ENCODE data around the gene FCRL1.

Gene FCRL1, protein sequence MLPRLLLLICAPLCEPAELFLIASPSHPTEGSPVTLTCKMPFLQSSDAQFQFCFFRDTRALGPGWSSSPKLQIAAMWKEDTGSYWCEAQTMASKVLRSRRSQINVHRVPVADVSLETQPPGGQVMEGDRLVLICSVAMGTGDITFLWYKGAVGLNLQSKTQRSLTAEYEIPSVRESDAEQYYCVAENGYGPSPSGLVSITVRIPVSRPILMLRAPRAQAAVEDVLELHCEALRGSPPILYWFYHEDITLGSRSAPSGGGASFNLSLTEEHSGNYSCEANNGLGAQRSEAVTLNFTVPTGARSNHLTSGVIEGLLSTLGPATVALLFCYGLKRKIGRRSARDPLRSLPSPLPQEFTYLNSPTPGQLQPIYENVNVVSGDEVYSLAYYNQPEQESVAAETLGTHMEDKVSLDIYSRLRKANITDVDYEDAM

DNA sequence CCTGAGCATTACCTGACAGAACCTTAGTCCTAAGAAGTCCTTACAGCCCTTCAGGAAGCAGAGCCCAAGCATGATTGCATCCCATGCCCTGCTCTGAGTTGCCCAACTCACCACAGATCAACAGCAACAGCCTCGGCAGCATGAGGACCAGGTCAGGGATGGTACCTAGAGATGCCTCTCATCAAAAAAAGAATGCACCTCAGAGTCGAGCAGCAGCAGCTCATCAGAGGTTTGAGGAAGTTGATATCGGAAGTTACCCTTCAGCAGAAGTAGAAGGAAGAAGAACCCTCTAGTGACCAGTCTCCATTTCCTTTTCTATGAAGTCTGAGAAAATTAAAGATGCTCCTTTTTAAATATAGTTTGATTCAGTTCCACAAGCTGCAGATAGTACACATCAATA, at the start of gene FCRL1:
FCRL1 (minus strand) TSS at position 225 of the 400 bp plus-strand sequence; CDS start at position 142, 83 bp downstream.
- intact Hi-C loops (cut with DNase I) = no loop called here
- no peak for DNase-seq

DNA sequence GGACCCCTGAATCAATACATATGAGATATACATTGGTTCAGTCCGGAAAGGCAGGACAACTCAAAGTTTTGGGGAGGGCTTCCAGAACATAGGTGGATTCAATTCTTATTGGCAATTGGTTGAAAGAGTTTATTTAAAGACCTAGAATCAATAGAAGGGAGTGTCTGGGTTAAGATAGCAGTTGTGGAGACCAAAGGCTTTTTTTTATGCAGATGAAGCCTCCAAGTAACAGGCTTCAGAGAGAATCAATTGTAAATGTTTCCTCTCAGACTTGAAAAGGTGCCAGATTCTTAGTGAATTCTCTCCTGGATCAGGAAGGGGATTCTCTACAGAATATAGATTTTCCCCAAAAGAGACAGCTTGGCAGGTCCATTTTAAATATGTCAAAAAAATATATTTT, 48.7 kb upstream of the FCRL1 start:
- no peak for DNase-seq
- intact Hi-C loops (cut with DNase I) = no loop called here

GRCh38 chr1:157862114-157863070, 42.5 kb upstream of the FCRL1 start:
- intact Hi-C loops (cut with DNase I) = no loop called here
- DNase-seq = no peak

DNA sequence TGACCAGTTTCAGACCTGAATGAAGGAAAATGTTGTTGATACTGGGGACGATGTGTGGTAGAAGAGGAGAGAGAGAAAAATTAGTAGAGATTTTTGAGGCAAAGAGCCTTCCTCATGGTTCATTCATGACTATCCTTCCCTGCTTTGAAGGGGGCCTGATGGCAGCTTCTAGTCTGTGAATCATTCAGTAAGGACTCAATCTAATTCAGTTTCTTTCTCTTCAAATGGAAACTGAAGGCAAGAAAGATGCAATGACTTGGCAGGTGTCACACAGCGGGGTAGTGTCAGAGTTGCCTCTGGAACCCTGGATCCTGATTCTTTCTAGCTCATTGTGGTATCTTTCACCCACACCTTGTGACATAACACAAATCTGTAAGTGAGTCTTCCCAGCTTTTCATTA, 36.6 kb upstream of the FCRL1 start:
- intact Hi-C loops (cut with DNase I) = no loop called here
- DNase-seq = no peak

DNA sequence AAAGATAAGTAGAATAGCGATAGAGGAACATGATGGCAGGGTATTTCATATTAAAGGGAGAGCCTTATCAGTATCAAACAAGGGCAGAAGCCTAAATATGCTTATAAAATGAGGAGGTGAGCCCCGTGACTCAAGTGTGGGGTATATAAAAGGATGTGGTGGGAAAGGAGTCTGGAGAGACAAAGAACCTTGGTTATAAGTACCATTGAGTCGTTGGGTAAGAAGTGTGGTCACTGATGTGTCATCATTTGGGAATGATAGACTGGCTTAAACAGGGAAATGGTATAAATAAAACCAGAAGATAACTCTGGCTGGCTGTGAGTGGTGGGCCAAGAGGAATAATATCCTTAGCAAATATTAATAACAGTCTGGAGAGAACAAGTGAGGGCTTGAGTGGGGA, 32.6 kb upstream of the FCRL1 start:
- no peak for DNase-seq
- intact Hi-C loops (cut with DNase I) = no loop called here

DNA sequence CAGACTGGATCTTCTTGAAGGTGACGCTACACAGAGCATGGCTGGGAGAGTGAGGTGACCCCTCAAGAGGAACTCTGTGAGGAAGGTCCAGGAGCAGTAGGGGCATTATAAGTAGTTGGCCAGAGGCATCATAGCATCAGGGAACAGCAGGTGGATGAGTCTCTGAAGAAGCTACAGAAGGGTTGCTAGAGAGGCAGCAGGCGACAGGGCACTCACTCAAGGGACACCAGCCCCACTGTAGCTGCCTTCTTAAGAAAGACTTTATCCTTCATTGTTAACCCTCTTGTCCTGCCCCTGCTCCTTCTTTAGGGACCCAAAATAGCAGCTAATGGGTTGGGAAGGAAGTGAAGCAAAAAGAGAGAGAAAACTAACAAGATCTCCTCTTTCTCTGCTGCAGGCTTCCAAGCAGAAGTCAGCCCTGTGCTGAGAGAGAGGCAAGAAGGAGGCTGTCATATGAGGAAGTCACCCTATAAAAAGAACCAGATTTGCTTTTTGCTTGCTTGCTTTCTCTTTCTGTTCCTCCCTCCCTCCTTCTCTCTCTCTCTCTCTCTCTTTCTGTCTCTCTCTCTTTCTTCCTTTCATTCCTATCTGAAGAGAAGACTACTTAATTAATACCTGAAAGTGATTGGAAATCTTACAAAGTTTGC, 29.4 kb upstream of the FCRL1 start:
- DNase-seq = peak in 2 of 42 donors; percentile 4 to 8
- intact Hi-C loops (cut with DNase I) = no loop called here

GRCh38 chr1:157844089-157844830, 24.3 kb upstream of the FCRL1 start:
- DNase-seq = peak in 14 of 42 donors; percentile 4 to 51 (median 20)
- intact Hi-C loops (cut with DNase I) = no loop called here

GRCh38 chr1:157842939-157843338, 23.0 kb upstream of the FCRL1 start:
- intact Hi-C loops (cut with DNase I) = no loop called here
- no peak for DNase-seq

DNA sequence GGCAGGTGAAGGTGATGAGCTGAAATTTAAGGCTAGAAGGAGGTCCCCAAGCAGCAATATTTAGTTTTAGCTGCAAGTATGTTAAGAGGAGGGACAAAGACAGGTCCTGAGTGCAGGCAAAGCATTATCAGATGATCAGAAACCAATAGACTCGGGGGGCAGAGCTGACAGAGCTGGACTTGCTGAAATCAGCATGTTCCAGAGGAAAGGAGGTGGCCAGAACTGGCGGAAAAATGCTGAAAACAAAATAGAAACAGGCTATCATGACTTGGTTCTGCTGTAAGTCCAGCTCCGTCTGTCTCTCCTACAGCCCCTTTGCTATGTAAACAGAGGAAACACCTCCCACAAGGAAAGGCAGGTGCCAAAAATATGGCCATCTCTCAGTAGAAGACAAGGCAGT, 21.8 kb upstream of the FCRL1 start, which contains the start of gene CD5L:
CD5L (minus strand) TSS at position 101 of the 400 bp plus-strand sequence. CDS start 107 bp downstream, outside the sequence.
- intact Hi-C loops (cut with DNase I) = no loop called here
- DNase-seq = no peak

DNA sequence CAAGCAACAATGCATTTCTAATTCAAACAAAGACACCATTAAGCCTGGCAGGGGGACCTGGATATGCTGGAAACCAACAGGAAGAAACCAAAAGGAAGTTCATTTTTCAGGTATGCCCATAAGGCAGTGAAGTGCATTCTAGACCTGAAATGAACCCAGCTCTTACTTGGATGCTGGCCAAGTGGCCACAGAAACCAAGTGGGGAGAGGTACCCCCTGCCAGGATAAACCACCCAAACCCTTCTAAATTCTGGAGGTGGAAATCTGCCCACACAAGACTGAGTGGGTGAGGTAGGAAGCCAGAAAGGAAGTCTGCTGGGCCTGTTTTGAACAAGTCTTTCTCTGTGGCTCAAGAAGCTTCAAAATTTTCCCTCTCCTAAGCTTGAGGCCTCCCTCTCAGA, 19.0 kb upstream of the FCRL1 start:
- intact Hi-C loops (cut with DNase I) = no loop called here
- no peak for DNase-seq

- DNase-seq = no peak
- intact Hi-C loops (cut with DNase I) = no loop called here
These were observed 14.5 kb upstream of the FCRL1 start for GRCh38 chr1:157834430-157834829.

DNA sequence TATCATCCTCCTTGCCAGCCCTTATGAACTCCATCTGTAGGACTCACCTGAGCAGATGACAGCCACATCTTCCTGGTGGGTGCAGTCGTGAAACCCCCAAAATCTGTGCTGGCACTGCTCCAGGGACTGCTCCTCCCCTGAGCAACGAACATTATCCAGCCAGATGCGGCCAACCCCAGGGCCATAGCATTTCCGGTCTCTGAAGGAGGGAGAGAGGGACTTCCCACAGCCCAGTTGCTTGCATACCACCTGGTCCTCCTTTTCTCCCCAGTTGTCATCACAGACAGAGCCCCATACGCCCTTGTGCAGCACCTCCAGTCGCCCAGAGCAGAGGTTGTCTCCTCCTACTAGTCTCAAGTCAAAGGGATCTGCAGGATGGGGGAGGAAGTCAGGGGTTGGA, 13.2 kb upstream of the FCRL1 start:
- DNase-seq = no peak
- intact Hi-C loops (cut with DNase I) = no loop called here

DNA sequence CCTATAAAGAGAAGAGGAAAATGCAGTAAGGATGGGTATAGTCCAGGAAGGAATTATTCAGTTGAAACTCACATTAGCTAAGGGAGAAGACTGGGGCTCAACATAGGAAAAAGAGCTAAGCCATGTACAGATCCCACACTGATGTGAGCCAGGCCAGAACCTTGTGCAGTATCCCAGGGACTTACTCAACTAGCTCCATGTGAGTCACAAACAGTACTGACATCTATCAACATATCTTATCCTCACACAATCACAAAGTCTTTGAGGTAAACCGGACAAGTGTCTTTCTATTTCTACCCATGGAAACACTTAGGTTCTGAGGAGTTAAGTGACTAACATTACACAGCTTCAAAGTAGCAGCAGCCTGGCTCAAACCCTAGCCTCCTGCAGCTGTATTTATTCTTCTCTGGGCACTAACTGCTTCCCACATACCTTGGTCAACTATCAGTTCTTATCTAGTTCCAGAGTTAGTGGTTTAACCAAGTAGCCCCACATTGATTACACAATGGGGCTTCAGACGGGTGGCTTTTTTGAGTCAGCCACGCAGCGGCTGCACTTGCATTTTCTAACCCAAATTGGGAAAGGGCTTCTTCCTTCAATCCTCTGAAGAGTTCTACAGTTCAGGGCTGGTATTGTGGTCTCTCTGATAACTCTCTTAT, 12.2 kb upstream of the FCRL1 start:
- intact Hi-C loops (cut with DNase I) = no loop called here
- no peak for DNase-seq

DNA sequence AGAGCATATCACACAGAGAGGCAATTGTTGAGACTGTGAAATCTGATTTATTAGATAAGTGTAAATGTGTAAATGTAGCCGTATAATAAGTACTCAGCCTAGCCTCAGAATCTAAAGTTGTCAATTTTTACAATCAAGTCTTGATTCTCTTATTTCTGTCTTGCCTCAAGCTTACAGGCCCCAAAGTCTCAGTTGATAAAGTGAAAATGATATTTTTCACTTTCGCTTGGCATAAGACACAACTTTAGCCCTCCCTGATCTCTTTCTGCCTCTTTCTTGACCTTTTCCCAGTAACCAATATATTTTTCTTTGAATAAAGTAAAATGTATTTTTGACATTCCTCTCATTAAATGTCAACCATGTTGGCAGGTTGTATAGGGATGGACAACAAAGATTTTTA, 11.0 kb upstream of the FCRL1 start:
- DNase-seq = no peak
- intact Hi-C loops (cut with DNase I) = no loop called here

GRCh38 chr1:157829711-157830110, 9.8 kb upstream of the FCRL1 start:
- DNase-seq = no peak
- intact Hi-C loops (cut with DNase I) = no loop called here

GRCh38 chr1:157829210-157829609, 9.3 kb upstream of the FCRL1 start:
- intact Hi-C loops (cut with DNase I) = no loop called here
- DNase-seq = no peak

- DNase-seq = no peak
- intact Hi-C loops (cut with DNase I) = no loop called here
These were observed 379 bp upstream of the FCRL1 start for GRCh38 chr1:157820299-157820698.

- no peak for DNase-seq
- intact Hi-C loops (cut with DNase I) = no loop called here
These were observed 705 bp downstream of the FCRL1 start for GRCh38 chr1:157819215-157819614.

All from head of caudate nucleus (tissue), 42 donors.